CD4-positive, alpha-beta memory T cell (primary cell): ENCODE data around the gene C10orf71. TPM values are rescaled to one million over a fixed set of nuclear protein-coding genes. Genes with fewer than 3 reads are reported as not detected.

ENCODE experiments used
- CTCF ChIA-PET: fragments of 350-600 bp; sonication (Branson Sonifier 250); formaldehyde crosslinking; loops from one replicate; lab custom pipeline; 2021; ENCODE audit warnings: inconsistent platforms; ENCODE audit not compliant: partially characterized antibody; lab: Charles Lee
- POLR2A ChIA-PET: fragments of 350-600 bp; sonication (Branson Sonifier 250); formaldehyde crosslinking; loops from one replicate; lab custom pipeline; 2021; ENCODE audit not compliant: partially characterized antibody; lab: Charles Lee
- DNase-seq, 5 donors: peaks; one replicate each; pipeline versions ENCODE4 v3.0.0 to v3.0.0-alpha.2; 2020 to 2022; ENCODE audit warnings: mixed read lengths in 1 of 5
- H3K27ac ChIP-seq: one replicate; pipeline ENCODE4 v1.7.0; 2013; ENCODE audit warnings: low read depth, low read length
- H3K27me3 ChIP-seq: 2 replicates; pipeline ENCODE4 v1.7.0; 2013; ENCODE audit warnings: mild to moderate bottlenecking, low read length, moderate library complexity; ENCODE audit not compliant: insufficient read depth
- H3K36me3 ChIP-seq: 2 replicates; pipeline ENCODE4 v1.7.0; 2013; ENCODE audit warnings: mild to moderate bottlenecking, low read length, moderate library complexity; ENCODE audit not compliant: insufficient read depth
- H3K4me1 ChIP-seq: 2 replicates; pipeline ENCODE4 v1.7.0; 2013; ENCODE audit warnings: mild to moderate bottlenecking, low read length, moderate library complexity; ENCODE audit not compliant: insufficient read depth
- H3K4me3 ChIP-seq, 2 donors: one replicate each; pipeline ENCODE4 v1.7.0; 2013; ENCODE audit warnings: low read length in 2 of 2, mild to moderate bottlenecking in 1 of 2
- H3K9me3 ChIP-seq, 2 donors: one replicate each; pipeline ENCODE4 v1.7.0; 2013; ENCODE audit warnings: low read length in 2 of 2, control low read depth in 1 of 2; ENCODE audit not compliant: control insufficient read depth in 1 of 2
- H3K27ac Mint-ChIP-seq, 7 donors: one replicate each; pipeline ENCODE4 v1.8.0; 2020 to 2021; ENCODE audit warnings: mixed read lengths in 7 of 7, mild to moderate bottlenecking in 6 of 7, inconsistent platforms in 3 of 7, moderate library complexity in 3 of 7
- H3K27me3 Mint-ChIP-seq, 2 donors: one replicate each; pipeline ENCODE4 v1.8.0; 2020 to 2021; ENCODE audit warnings: mixed read lengths in 2 of 2
- H3K36me3 Mint-ChIP-seq, 2 donors: one replicate each; pipeline ENCODE4 v1.8.0; 2020 to 2021; ENCODE audit warnings: mixed read lengths in 2 of 2, inconsistent platforms in 1 of 2, mild to moderate bottlenecking in 1 of 2
- H3K4me1 Mint-ChIP-seq, 4 donors: one replicate each; pipeline ENCODE4 v1.8.0; 2020 to 2021; ENCODE audit warnings: mixed read lengths in 4 of 4, mild to moderate bottlenecking in 1 of 4
- H3K4me3 Mint-ChIP-seq, 8 donors: one replicate each; pipeline ENCODE4 v1.8.0; 2020 to 2021; ENCODE audit warnings: mixed read lengths in 8 of 8, mild to moderate bottlenecking in 7 of 8, moderate library complexity in 6 of 8, inconsistent platforms in 3 of 8
- H3K9me3 Mint-ChIP-seq, 8 donors: one replicate each; pipeline ENCODE4 v1.8.0; 2020 to 2021; ENCODE audit warnings: mixed read lengths in 8 of 8, mild to moderate bottlenecking in 5 of 8, inconsistent platforms in 3 of 8, moderate library complexity in 1 of 8
- intact Hi-C: fragments of 100-400 bp; cut with micrococcal nuclease; formaldehyde crosslinking; loops from one replicate; pipeline ENCODE4 v1.15.1; 2023
- polyA plus RNA-seq, 2 donors: library from polyadenylated mRNA; unstranded; fragments of 300-500 nt; fragmentation: Illumina TruSeq; gene quantifications; one replicate each; pipeline ENCODE4 v1.2.3, GENCODE V29; 2021
- total RNA-seq, 2 experiments: library from RNA; stranded (reverse); gene quantifications; one replicate each; pipeline ENCODE4 v1.2.3, GENCODE V29; 2021

The C10orf71 gene
- total and polyA plus RNA-seq, 4 experiments from 2014 or later, result not detected

GRCh38 chr10:49287689-49288340 is 11.2 kb upstream of the C10orf71 start:
- ChIA-PET CTCF (no interaction called here), POLR2A (no interaction called here)
- Mint-ChIP-seq H3K36me3 (no peaks in the 10 kb centered on the region), H3K27ac (no peak overlapping the region), H3K9me3 (no peaks in the 10 kb centered on the region), H3K27me3 (peaks cover 0 to 3% of the 10 kb centered on the region in 2 donors), H3K4me1 (no peaks in the 10 kb centered on the region), H3K4me3 (no peak overlapping the region)
- Histone ChIP-seq H3K27ac (no peak overlapping the region), H3K9me3 (no peaks in the 10 kb centered on the region), H3K4me1 (no peaks in the 10 kb centered on the region), H3K27me3 (no peaks in the 10 kb centered on the region), H3K4me3 (no peak overlapping the region), H3K36me3 (no peaks in the 10 kb centered on the region)
- DNase-seq, result no peak
- intact Hi-C loops, result no loop called here

- DNase-seq, result no peak
- Histone ChIP-seq H3K36me3 (no peaks in the 10 kb centered on the region), H3K27me3 (no peaks in the 10 kb centered on the region), H3K4me1 (no peaks in the 10 kb centered on the region), H3K9me3 (no peaks in the 10 kb centered on the region), H3K4me3 (no peak overlapping the region), H3K27ac (no peak overlapping the region)
- Mint-ChIP-seq H3K4me3 (no peak overlapping the region), H3K9me3 (no peaks in the 10 kb centered on the region), H3K27me3 (peaks cover 0 to 4% of the 10 kb centered on the region in 2 donors), H3K36me3 (no peaks in the 10 kb centered on the region), H3K27ac (no peak overlapping the region), H3K4me1 (no peaks in the 10 kb centered on the region)
- ChIA-PET POLR2A (no interaction called here), CTCF (no interaction called here)
- intact Hi-C loops, result no loop called here
Measured at GRCh38 chr10:49288341-49289065, 10.5 kb upstream of the C10orf71 start.

DNA sequence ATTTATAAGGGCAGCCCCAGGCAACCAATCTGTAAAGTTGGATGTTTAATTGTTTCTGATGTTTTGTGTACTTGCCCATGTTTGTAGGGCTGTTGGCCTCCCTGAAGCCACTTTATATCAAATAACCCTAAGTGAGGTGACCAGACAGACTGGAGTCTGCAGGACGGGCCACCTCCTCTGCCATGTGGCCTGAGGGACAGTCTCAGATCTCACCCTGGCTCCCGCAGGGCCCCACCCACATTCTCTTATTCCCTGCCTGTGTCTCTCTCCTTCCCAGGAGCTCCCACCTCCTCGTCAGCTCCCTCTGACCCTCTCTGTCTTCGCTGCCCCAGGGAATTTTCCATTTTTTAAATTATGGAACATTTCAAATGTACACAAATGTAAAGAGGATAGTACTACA is 9.5 kb upstream of the C10orf71 start:
- Mint-ChIP-seq H3K9me3 (no peaks in the 10 kb centered on the region), H3K27ac (no peak overlapping the region), H3K27me3 (peaks cover 0 to 4% of the 10 kb centered on the region in 2 donors), H3K36me3 (no peaks in the 10 kb centered on the region), H3K4me3 (no peak overlapping the region), H3K4me1 (no peaks in the 10 kb centered on the region)
- Histone ChIP-seq H3K4me3 (no peak overlapping the region), H3K27ac (no peak overlapping the region), H3K36me3 (no peaks in the 10 kb centered on the region), H3K4me1 (no peaks in the 10 kb centered on the region), H3K27me3 (no peaks in the 10 kb centered on the region), H3K9me3 (no peaks in the 10 kb centered on the region)
- no peak for DNase-seq
- ChIA-PET CTCF (no interaction called here), POLR2A (no interaction called here)
- intact Hi-C loops, result no loop called here

- Mint-ChIP-seq H3K4me3 (no peak overlapping the region), H3K9me3 (no peaks in the 10 kb centered on the region), H3K27me3 (peaks cover 0 to 4% of the 10 kb centered on the region in 2 donors), H3K27ac (no peak overlapping the region), H3K36me3 (no peaks in the 10 kb centered on the region), H3K4me1 (no peaks in the 10 kb centered on the region)
- Histone ChIP-seq H3K4me1 (no peaks in the 10 kb centered on the region), H3K36me3 (no peaks in the 10 kb centered on the region), H3K27me3 (no peaks in the 10 kb centered on the region), H3K4me3 (no peak overlapping the region), H3K9me3 (no peaks in the 10 kb centered on the region), H3K27ac (no peak overlapping the region)
- no peak for DNase-seq
- intact Hi-C loops, result no loop called here
- ChIA-PET POLR2A (no interaction called here), CTCF (no interaction called here)
Measured at GRCh38 chr10:49290131-49290530, 8.8 kb upstream of the C10orf71 start.

- H3K4me3 Mint-ChIP-seq, result no peak overlapping the region
- CTCF ChIA-PET, result interaction anchor here (1.2 to 2.3 kb wide), 2 partner anchors 8 to 11 kb away, joined by 3 to 4 read pairs; no protein-coding TSS in a partner anchor
- H3K27me3 Mint-ChIP-seq, result peaks cover 0 to 4% of the 10 kb centered on the region in 2 donors
- H3K9me3 ChIP-seq, result no peaks in the 10 kb centered on the region
- H3K4me1 Mint-ChIP-seq, result no peaks in the 10 kb centered on the region
- no peaks in the 10 kb centered on the region for H3K27me3 ChIP-seq
- POLR2A ChIA-PET, result no interaction called here
- no peak overlapping the region for H3K27ac Mint-ChIP-seq
- intact Hi-C loops, result no loop called here
- no peaks in the 10 kb centered on the region for H3K9me3 Mint-ChIP-seq
- no peak overlapping the region for H3K4me3 ChIP-seq
- no peak overlapping the region for H3K27ac ChIP-seq
- no peaks in the 10 kb centered on the region for H3K36me3 ChIP-seq
- no peaks in the 10 kb centered on the region for H3K4me1 ChIP-seq
- DNase-seq, result no peak
- H3K36me3 Mint-ChIP-seq, result no peaks in the 10 kb centered on the region
Measured at GRCh38 chr10:49290607-49291006, 8.4 kb upstream of the C10orf71 start.

- Histone ChIP-seq H3K27me3 (no peaks in the 10 kb centered on the region), H3K4me3 (no peak overlapping the region), H3K9me3 (no peaks in the 10 kb centered on the region), H3K36me3 (no peaks in the 10 kb centered on the region), H3K27ac (no peak overlapping the region), H3K4me1 (no peaks in the 10 kb centered on the region)
- Mint-ChIP-seq H3K27ac (no peak overlapping the region), H3K4me3 (no peak overlapping the region), H3K27me3 (peaks cover 0 to 4% of the 10 kb centered on the region in 2 donors), H3K9me3 (no peaks in the 10 kb centered on the region), H3K36me3 (no peaks in the 10 kb centered on the region), H3K4me1 (no peaks in the 10 kb centered on the region)
- intact Hi-C loops, result no loop called here
- ChIA-PET POLR2A (no interaction called here), CTCF (interaction anchor here (2.3 kb wide), 1 partner anchor 10 kb away, joined by 4 read pairs; no protein-coding TSS in a partner anchor)
- DNase-seq, result no peak
Measured at GRCh38 chr10:49292565-49293207, 6.3 kb upstream of the C10orf71 start.

- POLR2A ChIA-PET, result no interaction called here
- H3K36me3 Mint-ChIP-seq, result no peaks in the 10 kb centered on the region
- peaks cover 0 to 6% of the 10 kb centered on the region in 2 donors for H3K27me3 Mint-ChIP-seq
Measured at GRCh38 chr10:49293208-49293603, 5.8 kb upstream of the C10orf71 start.

More at GRCh38 chr10:49293208-49293603, 5.8 kb upstream of the C10orf71 start:
- intact Hi-C loops, result no loop called here
- CTCF ChIA-PET, result no interaction called here
- Mint-ChIP-seq H3K4me1 (no peaks in the 10 kb centered on the region), H3K27ac (no peak overlapping the region), H3K9me3 (no peaks in the 10 kb centered on the region), H3K4me3 (no peak overlapping the region)
- no peaks in the 10 kb centered on the region for H3K4me1 ChIP-seq
- DNase-seq, result no peak
- no peak overlapping the region for H3K27ac ChIP-seq
- no peaks in the 10 kb centered on the region for H3K36me3 ChIP-seq
- H3K27me3 ChIP-seq, result no peaks in the 10 kb centered on the region
- H3K4me3 ChIP-seq, result no peak overlapping the region
- H3K9me3 ChIP-seq, result no peaks in the 10 kb centered on the region
